IPS-NIHi11 (cell line): ENCODE data around the gene CPNE6.

Source experiments
- DNase-seq: peaks from one replicate; pipeline ENCODE4 v3.0.0; 2012; ENCODE audit warnings: mixed read lengths, low spot score

The CPNE6 gene

DNA sequence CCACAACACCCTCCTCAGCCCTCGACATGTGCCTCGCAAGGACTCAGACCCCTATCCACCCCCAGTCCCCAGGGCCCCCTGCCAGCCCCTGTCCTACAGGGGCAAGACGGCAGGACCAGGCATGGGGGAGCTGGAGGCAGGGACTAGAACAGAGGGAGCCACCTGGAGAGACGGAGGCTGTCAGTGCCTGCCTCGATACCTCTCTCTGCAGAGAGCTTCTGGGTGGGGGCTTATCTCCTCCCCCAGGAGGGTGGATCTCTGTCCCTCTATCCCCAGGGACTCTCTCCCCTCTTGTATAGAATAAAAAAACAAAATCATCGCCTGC lies 2.0 kb upstream of the CPNE6 start:
- no peak for DNase-seq

DNA sequence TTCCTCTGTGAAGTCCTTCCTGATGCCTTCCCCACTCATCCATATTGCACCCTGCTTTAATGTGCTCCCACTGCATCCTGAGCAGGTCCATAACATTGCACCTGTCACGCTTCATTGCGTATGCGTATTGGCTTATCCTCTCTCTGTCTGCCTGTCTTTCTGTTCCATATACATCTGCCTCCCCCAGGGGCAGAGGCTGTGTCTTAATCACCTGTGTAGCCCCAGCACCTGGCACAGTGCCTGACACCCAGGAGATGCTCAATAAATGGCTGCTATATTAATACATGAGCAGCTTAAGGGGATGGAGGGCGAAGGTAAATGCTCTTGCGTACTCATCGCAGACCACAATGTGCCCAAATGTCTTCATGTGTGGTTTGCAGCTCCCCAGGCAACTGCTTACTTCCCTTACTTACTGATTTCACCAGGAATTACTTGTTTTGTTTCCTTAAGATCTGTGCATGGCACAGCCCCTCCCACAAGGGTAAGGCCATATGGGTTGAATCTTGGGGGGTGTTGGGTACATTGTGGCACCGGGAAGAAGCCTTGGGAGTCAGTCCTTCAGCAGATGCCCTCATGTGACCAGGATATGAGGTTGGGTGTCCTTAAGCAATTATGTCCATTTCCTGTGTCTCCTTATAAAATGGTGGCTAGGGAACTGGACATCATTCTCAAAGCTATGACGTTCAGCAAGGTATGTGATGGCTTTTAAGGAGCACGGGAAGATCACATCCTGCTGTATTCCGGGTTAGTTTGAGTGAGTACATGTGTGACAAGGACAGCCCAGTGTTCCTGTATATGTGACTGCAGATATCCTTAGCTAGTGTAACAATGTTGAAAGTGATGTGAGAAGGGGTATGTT lies 848 bp upstream of the CPNE6 start:
- DNase-seq, result no peak

- no peak for DNase-seq
Observed at GRCh38 chr14:24071836-24072430, 571 bp downstream of the CPNE6 start.

DNA sequence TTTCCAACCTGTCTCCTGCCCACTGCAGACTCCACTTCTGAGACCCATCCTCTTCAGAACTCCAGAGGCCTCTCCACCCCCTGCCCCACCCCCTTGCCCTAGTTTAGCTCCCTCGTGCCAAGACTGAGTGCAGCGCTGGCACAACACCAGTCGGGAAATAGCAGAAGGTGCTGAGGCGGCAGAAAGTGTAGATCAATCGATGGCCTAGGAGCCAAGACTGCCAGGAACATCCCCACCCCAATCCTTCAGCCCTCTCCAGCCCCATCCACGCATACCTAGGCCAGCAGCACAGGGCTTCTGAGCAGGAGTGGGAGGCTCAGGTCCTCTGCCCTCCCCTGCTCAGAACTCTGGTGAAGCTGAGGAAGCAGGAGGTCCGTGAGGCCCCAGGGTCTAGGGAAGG lies 1.1 kb downstream of the CPNE6 start:
- DNase-seq, result no peak

- no peak for DNase-seq
Observed at GRCh38 chr14:24072881-24073877, 1.8 kb downstream of the CPNE6 start.

DNA sequence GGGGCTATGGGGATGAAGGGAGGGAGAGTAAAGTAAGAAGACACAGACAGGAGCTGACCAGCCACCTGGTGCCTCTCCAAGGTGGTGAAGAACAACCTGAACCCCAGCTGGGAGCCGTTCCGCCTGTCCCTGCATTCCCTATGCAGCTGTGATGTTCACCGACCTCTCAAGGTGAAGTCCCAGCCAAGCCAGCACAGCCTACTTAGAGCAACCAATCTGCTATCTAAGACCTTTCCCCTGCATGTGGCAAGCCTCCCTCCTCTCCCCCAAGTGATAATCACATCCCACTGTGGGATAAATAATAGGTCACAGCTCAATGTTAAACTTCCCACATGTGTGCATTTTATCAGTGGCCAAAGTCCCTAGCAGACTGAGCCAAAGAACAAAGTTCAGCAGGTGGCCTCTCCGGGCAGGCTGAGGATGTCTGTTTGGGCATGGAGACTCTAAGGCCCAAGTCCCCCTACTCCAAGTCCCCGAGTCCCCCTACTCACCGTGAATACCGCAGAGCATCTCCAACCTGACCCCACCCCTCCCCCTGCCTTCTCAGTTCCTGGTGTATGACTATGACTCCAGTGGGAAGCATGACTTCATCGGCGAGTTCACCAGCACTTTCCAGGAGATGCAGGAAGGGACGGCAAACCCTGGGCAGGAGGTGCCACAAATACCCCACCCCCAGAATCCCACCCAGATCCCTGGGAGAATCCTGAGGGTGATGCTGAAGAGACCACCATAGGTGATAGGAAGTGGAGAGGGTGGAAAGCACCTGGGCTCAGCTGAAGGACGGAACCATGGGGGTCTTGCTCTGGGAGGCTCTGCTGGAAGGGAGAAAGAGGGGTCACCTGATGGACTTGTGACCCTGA lies 3.5 kb downstream of the CPNE6 start:
- DNase-seq, result no peak

DNA sequence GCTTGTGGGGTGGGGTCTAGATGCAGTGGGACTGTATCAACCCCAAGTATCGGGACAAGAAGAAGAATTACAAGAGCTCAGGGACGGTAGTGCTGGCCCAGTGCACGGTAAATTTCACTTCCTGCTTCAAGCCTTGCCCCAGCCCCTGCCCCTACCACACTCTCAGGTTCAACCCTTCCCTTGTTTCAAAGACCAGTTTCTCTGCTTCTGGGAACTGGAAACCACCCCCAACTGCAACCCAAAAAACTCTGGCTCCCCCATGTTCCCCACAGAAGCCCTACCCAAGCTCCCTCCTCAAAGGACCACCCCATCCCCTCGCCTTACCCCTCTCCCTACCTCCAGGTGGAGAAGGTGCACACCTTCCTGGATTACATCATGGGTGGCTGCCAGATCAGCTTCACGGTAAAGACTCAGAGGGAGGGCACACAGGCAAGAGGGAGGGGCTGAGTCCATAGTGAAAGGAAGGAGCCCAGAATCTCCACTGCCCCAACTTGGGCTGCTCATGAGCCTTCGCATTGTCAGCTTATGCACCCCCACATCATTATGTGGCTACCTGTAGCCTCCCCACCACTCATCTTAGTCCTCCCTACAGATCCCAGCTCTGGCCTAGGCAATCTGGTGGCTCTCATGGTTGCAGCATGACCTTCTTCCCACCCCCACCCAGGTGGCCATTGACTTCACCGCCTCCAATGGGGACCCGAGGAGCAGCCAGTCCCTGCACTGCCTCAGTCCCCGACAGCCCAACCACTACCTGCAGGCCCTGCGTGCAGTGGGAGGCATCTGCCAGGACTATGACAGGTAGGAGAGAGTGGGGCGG lies 4.3 kb downstream of the CPNE6 start:
- DNase-seq, result no peak

DNA sequence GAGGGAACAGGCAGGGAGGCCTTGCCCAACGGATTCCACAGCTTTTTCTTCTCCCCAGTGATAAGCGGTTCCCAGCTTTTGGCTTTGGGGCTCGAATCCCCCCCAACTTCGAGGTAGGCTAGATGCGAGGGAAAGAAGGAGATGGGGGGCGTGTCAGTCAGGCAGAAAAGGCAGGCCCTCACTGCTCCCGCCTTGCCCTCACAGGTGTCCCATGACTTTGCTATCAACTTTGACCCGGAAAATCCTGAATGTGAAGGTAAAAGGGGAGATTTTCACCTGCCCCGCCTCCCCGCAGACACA lies 4.9 kb downstream of the CPNE6 start:
- DNase-seq, result no peak

GRCh38 chr14:24077086-24077485 lies 5.7 kb downstream of the CPNE6 start:
- no peak for DNase-seq

- no peak for DNase-seq
Observed at GRCh38 chr14:24078146-24078545, 6.8 kb downstream of the CPNE6 start.

GRCh38 chr14:24079491-24080141 lies 8.3 kb downstream of the CPNE6 start:
- peak; percentile 53 for DNase-seq

DNA sequence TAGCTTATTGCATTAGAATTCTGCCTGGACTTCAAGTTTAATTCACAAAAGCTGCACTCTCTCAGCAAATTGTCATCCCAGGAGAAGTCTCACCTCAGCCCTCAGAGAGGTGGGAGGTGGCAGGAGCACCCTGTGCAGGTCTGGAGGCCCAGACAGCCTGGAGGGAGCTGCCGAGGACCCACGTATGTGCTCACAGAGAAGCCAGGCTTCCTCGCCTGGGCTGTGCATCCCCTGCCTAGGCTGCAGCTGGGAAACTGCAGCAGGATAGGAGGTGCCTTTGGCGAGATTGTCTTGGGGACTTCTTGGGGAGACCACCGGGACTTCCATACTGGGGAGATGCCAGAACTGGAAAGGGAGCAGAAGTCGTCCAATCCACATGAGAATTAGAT lies 8.8 kb downstream of the CPNE6 start:
- no peak for DNase-seq

DNA sequence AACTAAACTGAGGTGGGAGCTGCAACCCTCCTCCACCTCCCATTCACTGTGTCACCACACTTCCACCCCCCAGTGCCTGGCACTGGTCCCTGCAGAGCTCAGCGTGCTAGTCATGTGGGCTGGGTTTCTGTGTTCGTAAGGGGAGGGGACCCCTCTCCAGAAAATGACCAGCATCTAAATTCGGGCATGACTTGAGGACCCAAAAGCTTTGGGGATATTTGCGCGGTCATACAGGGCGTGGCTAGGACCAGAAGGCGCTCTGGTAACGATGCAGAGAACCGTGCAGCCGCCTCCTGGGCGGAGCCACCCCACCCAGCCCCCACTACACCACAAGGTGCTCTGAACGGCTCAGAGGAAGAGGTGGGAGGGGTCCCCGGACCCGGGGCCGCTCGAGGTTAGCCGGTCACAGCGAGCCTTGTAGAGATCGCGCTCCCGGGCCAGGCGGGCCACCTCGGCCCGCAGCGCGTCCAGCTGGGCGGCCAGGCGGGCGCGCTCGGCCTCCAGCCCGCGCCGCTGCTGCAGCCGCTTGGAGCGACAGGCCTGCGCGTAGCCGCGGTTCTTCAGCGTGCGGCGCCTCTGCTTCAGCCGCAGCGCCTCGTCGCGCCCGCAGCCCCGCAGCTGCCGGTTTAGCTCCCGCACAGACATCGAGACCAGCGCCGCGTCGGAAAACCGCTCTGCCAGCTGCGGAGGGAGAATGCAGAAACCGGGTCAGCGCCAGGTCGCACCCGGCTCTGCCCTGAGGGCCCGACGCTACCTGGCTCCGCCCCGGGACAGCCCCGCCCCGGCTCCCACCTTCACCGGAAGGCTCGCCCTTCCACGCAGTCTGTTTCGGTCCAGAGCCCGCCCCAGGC lies 9.8 kb downstream of the CPNE6 start:
- DNase-seq, result peak; percentile 86

- no peak for DNase-seq
Observed at GRCh38 chr14:24081739-24082211, 10.4 kb downstream of the CPNE6 start.

- DNase-seq, result no peak
Observed at GRCh38 chr14:24082411-24083080, 11.2 kb downstream of the CPNE6 start.

DNA sequence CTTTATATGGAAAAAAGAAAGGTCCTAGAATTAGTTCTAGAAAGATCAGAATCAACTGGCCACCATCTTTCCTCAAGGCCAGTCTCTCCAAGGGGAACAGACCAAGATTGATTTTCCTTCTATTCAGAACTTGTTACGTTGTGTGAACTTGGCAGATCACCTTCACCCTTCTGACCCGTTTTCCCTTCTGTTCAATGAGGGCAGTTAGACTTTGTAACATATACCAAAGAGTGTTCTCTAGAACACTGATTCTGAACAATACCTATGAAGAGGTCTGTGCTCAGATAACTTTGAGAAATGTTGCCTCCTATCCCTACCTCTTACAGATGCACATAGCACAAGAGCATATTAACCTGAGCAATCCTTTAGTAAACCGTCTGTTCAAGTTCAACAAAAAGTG lies 12.1 kb downstream of the CPNE6 start:
- no peak for DNase-seq

- DNase-seq, result no peak
Observed at GRCh38 chr14:24084440-24084839, 13.1 kb downstream of the CPNE6 start.

DNA sequence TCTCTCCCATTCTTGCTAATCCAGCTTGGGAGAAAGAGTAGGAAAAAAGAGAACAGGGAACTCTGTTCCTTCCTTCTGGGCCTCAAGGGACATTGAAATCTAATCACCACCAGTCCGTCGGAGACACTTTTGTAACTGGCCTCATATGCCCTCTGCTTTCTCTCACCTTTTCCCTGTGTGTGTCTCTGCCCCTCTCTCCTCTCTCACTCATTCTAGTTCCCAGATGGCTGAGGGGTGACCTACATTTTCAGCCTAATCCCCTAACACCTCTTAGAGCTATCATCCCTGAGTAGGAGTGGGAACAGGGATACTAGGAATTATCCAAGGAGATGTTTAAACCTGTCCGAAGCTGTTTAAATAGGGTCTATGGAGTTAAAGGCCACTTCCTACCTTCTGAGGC lies 13.9 kb downstream of the CPNE6 start:
- DNase-seq, result no peak
